GM10847 (cell line): Measurements from ENCODE around the gene RBMXL2.

Source experiments
- POLR2A ChIP-seq: IDR thresholded peaks from 2 replicates; pipeline ENCODE4 v1.6.1; 2011; ENCODE audit not compliant: insufficient read length; ENCODE audit errors: extremely low read depth

Gene RBMXL2

DNA sequence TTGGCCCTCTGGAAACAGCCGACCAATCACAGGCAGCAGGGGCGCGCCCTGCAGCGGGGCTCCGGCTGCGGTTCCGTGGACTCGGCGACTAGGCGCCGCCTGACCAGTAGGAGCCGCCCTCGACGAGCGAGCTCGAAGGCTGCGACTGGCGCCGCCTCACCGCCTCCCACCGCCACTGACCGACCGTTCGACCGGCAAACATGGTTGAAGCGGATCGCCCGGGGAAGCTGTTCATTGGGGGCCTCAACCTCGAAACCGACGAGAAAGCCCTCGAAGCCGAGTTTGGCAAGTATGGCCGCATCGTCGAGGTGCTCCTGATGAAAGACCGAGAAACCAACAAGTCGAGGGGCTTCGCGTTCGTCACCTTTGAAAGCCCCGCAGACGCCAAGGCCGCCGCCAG lies at the start of gene RBMXL2:
TSS of gene RBMXL2 (plus strand) at position 78 of the 400 bp plus-strand sequence. CDS start at position 201, 123 bp downstream.
- no peak for TF ChIP-seq POLR2A

DNA sequence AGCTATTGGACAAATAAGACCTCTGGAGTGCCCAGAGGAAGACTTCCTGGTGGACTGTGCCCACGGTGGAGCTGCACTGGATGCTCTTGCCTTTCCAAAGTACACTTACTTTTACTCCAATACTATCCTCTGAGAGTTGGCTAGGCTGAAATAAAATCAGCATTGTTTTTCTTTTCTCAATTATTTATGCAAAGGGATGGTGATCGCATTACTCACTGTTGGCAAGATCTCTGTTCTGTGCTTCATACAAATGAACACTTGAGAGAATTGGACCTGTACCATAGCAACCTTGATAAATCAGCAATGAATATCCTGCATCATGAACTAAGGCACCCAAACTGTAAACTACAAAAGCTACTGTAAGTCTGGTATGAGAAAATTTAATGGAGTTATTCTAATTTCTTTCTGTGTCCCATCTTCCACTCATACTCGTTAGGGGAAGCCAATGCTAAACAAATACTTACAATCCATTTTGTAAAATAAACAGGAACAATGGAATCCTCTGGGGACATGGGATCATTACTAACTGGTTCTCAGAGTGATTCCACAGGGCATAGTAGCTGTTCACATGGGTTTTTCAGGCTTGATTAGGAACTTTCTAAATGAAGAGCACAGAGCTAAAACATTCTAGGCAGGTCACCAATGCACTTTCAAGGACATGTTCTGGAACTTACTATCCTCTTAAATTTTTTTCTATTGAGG lies 42.2 kb upstream of the RBMXL2 start:
- no peak for TF ChIP-seq POLR2A

DNA sequence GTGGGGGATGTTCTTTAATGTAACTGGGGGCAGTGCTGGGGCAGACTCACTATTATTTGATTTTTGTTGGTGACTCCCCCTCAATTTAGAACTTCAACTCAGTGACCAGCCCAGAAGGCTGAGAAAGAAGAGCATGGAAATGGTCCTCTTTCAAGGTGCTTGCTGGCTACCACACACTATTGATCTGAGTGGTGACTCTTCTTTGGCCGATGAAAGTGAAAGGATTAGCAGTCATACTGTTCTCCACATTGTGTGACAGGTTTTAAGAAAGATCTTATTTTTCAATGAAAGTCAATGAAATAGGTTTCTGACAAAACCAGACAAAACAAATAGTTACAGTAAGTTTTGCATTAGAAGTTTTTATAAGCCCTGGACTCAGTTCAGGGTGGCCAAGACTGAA lies 38.6 kb upstream of the RBMXL2 start:
- TF ChIP-seq POLR2A, result no peak

DNA sequence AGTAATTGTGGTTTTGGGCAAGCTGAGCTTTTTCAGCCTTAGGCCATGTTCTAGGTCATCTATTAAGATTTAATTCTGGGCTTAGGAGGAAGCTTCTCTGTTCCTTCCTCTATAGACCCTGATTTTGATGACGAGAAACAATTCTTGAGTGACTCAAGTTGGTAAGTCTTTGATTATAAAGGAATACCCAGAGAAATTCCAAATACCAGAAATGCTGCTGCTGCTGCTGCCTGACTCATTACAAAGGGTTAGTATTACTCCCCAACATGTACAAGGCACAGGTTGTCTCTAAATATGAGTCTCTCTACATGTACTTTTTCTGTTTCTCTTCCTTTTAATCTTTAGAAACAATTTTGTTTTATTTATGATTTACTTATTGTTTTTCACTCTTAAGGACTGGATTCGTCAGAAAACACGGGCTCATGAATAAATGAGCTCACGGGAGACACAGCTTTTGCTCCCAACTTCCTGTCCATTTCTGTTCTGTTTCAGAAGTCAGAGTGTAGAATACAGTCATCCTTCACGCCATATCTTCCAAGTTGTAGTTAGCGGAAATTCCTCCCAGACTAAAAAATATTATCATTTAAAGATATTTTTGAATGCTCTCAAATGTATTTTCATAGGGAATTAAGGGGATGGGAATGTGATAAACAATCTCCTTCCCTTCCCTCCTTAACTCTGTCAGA lies 31.8 kb upstream of the RBMXL2 start:
- TF ChIP-seq POLR2A, result no peak

DNA sequence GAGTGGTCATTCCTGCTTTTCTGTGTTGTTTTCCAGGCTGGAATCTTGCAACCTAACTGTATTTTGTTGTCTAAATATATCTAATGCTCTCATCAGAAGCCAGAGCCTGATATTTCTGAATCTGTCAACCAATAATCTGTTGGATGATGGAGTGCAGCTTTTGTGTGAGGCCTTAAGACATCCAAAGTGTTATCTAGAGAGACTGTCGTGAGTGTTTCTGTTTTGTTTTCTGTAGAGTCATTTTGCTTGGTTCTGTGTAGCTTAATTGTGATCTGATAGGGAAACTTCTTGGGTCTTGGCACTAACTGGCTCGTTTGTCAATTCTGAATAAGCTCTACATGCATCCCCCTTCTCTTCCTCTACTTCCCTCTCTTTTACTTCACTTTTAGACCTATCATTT lies 31.2 kb upstream of the RBMXL2 start:
- TF ChIP-seq POLR2A, result no peak

DNA sequence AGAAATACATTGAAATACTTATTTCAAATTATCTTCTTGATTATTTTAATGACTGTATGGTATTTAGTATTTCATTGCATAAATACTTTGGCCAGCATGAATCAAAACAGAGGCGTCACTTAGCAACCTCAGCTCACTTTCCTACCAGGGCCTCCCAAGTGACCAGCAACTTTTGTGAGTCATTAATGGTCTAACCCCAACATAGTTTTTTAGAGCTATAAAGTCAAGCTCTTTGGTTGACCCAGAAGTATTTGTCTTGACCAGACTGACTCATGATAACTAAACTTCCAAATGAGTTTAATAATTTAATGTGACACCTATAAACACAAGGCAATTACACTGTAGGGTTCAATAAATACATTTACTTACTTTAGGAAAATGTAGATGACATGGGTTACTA lies 27.9 kb upstream of the RBMXL2 start:
- TF ChIP-seq POLR2A, result no peak

DNA sequence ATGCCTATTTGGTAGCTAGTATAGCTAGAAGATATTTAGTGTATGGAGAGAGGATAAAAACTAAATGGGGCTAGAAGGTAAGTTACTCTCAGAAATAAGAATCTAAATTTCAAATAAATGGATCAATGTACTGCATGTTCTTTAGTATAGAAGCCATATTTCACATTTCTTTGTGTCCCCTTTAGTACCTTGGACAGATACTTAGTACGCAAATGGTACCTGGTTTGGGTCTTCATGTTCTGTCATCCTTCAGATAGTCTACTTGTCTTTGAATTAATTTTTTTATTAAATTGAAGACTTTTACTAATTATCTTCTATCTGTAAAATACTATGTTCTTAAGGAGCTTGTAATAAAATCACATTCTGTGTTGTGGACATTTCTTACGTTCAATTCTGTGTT lies 26.3 kb upstream of the RBMXL2 start:
- TF ChIP-seq POLR2A, result no peak

DNA sequence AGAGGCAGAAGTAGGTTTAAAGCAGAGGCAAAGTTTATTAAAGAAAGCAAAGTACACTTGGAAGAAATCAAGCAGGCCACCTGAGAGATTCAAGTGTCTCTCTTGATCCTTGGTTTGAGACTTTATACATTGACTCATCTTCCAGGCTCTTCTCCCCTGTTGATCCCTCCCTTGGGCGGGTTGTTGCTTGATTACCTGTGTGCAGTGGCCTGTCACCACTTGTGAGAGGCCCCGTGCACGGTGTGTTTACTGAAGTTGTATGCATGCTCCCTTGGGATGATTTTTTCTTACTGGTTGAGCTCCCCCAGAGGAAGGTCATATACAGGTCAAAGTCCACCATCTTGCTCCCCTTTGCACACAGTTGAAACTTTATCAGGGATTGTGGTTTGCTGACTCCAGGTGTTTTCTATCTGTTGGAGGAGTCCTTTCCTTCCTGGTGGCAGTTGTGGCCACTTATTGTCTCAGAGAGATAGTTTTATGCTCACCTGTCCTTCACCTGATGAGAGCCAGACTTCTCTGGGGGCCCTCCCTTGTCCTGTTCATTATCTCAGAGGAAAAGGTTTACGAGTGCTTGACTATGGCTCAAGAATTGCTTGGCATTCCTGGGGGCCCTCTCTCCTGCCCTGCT lies 16.3 kb upstream of the RBMXL2 start:
- no peak for TF ChIP-seq POLR2A

DNA sequence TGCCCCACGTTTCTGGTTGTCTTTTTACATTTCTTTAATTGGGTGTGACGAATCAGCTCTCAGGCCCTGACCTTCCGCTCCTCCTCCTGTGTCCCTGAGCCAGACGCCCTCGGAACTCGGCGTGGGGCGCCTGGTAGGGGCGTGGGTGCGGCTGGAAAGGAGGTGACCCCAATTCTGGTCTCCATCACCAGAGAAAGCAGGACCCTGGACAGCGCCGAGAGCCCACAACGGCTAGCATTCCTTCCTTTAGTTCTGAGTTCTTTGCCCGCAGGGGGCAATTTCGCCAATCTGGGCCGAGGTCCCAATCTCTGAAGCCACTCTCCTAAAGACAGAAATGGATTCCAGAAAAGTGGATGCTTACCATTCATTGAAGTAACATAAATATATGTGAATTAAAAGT lies 11.7 kb upstream of the RBMXL2 start:
- TF ChIP-seq POLR2A, result no peak

DNA sequence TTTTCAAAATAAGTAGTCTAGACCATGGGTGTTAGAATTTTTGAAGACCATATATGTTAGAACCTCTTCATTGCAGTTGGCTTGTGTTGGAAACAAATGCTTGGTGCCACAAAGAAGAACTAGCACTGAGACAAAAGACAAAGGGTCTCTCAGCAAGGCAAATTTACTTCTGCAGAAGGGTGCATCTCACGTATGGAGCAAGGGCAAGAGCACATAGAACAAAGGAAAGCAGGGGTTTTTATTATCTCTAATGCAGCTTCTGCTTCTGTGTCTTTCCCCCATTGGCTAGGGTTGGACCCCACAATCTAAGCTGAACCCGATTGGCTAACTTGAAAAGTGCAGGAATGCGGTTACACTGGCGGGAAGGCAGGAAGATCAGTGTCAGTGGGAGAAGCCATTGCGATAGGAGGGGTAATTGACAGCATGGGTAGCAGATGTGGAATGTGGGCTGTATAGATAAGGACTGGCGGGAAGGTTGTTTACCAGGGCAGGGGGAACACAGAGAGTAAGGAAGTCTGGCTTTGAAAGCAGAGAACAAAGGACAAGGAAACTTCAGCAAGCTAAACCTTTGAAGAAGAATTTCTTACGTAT lies 9.2 kb upstream of the RBMXL2 start:
- TF ChIP-seq POLR2A, result no peak

DNA sequence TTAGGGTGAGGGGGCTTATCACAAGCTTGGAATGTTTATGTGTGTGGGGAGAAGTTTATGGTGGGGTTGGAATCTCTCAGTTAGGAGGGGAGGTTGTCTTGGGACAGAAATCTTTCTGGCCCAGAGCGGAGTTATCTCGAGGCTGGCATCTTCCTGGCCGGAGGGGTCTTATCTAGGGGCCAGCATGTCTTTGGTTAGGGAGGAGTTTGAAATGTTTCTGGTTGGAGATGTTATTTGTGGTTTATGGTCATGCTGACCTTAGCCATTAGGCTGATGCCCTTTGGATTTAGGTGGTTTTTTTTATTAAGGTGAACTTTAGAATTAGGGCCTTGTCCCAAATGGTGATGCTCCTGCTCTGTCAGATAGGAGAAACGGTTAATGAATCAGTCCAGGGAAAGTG lies 7.9 kb upstream of the RBMXL2 start:
- TF ChIP-seq POLR2A, result no peak

DNA sequence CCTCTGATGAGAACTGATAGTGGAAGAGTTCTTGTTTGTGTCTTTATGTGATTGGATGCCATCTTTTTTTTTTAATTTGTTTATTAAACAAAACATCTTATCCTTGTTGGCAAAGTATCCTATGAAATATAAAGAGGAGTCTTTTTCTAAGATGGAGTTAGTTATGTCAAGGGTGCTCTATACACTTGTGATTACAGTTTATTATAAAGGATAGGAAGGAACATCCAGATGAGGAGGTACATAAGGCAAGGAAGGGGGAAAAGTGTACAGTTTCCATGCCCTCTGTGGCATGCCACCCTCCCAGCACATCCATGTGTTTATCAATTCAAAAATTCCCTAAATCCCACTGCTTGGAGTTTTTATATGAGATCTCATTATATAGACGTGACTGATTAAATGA lies 7.4 kb upstream of the RBMXL2 start:
- TF ChIP-seq POLR2A, result no peak

DNA sequence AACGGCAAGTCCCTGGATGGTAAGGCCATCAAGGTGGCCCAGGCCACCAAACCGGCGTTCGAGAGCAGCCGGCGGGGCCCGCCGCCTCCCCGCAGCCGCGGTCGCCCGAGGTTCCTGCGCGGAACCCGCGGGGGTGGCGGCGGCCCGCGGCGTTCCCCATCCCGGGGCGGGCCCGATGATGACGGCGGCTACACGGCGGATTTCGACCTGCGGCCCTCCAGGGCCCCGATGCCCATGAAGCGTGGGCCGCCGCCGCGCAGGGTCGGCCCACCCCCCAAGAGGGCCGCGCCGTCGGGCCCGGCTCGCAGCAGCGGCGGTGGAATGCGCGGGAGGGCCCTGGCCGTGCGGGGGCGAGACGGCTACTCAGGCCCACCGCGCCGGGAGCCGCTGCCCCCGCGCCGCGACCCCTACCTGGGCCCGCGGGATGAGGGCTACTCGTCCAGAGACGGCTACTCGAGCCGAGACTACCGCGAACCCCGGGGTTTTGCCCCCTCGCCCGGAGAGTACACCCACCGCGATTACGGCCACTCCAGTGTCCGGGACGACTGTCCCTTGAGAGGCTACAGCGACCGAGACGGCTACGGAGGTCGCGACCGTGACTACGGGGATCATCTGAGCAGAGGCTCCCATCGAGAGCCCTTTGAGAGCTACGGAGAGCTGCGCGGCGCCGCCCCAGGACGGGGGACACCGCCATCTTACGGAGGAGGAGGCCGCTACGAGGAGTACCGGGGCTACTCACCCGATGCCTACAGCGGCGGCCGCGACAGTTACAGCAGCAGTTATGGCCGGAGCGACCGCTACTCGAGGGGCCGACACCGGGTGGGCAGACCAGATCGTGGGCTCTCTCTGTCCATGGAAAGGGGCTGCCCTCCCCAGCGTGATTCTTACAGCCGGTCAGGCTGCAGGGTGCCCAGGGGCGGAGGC lies 792 bp downstream of the RBMXL2 start:
- no peak for TF ChIP-seq POLR2A

DNA sequence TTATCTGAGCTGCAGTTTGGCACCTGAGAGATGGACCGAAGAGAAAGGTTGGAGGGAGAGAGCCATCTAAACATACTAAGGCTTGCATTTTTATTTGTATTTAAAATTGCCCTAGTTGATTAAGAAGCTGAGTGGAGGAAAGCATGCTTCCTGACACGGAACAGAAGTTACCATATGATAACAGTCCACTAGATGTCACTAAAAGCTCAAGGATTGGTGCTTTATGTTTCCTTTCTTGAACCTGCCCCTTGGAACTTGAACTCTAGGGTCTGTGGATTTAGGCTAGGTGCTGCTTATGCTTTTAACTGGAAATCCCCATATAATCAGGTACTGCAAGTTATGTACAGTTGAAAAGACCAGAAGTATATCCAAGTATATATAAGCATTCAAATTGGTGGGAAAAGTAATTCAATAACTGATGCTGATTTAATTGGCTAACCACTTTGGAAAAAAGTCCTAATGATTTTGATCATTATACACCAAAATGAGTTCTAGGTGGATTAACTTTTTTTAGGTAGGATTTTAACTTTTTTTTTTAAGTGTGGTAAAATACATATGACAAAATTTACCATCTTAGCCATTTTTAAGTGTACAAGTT lies 9.5 kb downstream of the RBMXL2 start:
- no peak for TF ChIP-seq POLR2A

DNA sequence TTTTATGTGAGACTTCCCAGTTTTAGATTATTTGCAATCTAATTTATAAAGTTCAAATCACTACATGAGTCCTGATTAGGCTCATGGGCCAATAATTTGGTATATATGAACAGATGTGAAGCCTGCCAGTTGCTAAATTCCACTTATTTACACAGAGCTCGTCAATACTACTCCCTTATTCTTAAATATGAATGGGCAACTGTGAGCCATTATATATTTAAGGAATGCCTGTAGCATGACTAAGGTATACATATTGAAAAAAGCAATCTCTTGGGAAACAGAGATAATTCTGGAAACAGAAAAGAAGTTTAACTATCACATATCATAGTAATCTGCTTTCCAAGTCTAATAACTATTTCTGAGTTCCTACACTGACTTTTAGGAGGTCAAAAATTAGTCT lies 27.0 kb downstream of the RBMXL2 start:
- no peak for TF ChIP-seq POLR2A

DNA sequence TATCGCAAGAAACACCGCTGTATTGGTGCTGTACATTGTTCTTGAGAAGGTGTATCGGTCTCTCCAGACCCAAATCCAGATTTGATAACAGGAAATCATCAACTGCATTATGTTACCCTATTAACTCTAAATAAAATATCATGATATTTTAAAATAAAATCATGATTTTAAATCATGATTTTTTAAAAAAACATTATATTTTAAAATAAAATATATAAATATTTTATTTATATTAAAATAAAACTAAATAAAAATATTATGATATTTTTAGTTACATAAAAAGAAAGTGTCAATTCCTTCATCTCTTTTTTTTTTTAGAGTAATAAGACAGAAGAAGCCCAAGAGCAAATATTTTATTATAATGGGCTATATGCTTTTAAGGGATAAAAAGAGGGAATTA lies 27.6 kb downstream of the RBMXL2 start:
- no peak for TF ChIP-seq POLR2A
